Activated T-cell treated with anti-CD3 and anti-CD28 coated beads, Interleukin-2, amount 50 U/mL, for 72 hours (primary cell): ENCODE data around the gene RBM33. TPM values are rescaled to one million over a fixed set of nuclear protein-coding genes. Genes with fewer than 3 reads are reported as not detected.

Source experiments
- ATAC-seq, 2 donors: fragments of 150-1000 bp; cut with Tn5 transposase; replicated peaks in 1 of 2; 2 replicates each; pipeline ENCODE4 v1.10.0; 2021; ENCODE audit warnings: moderate library complexity in 2 of 2, mild to moderate bottlenecking in 1 of 2
- DNase-seq, 2 donors: peaks; one replicate each; pipeline ENCODE4 v3.0.0; 2021 to 2022; ENCODE audit warnings: mixed read lengths in 1 of 2
- H3K27ac Mint-ChIP-seq: one replicate; pipeline ENCODE4 v1.8.0; 2022; ENCODE audit warnings: mild to moderate bottlenecking, moderate library complexity, mixed read lengths
- H3K27me3 Mint-ChIP-seq: one replicate; pipeline ENCODE4 v1.8.0; 2022; ENCODE audit warnings: low read depth, mixed read lengths
- H3K36me3 Mint-ChIP-seq, 2 donors: one replicate each; pipeline ENCODE4 v1.8.0; 2022; ENCODE audit warnings: mixed read lengths in 2 of 2, mild to moderate bottlenecking in 1 of 2; ENCODE audit not compliant: insufficient read depth in 2 of 2
- H3K4me1 Mint-ChIP-seq: one replicate; pipeline ENCODE4 v1.8.0; 2022; ENCODE audit warnings: low read depth, mixed read lengths
- H3K4me3 Mint-ChIP-seq, 2 donors: one replicate each; pipeline ENCODE4 v1.8.0; 2022; ENCODE audit warnings: mild to moderate bottlenecking in 2 of 2, mixed read lengths in 2 of 2, moderate library complexity in 2 of 2
- H3K9me3 Mint-ChIP-seq, 2 donors: one replicate each; pipeline ENCODE4 v1.8.0; 2022; ENCODE audit warnings: mixed read lengths in 2 of 2
- total RNA-seq, 2 donors: library from RNA; stranded (reverse); gene quantifications; one replicate each; pipeline ENCODE4 v1.2.3, GENCODE V29; 2022

The RBM33 gene
- total RNA-seq, 2 donors from 2014 or later: 93.1 to 104 TPM

- Mint-ChIP-seq H3K36me3 (peaks cover 11 to 38% of the 10 kb centered on the region in 2 donors), H3K4me1 (no peaks in the 10 kb centered on the region), H3K4me3 (no peak overlapping the region), H3K27ac (no peak overlapping the region), H3K27me3 (peaks cover 42% of the 10 kb centered on the region), H3K9me3 (peaks cover 11 to 25% of the 10 kb centered on the region in 2 donors)
- no peak for ATAC-seq
- no peak for DNase-seq
Measured at GRCh38 chr7:155637155-155637554, 7.3 kb upstream of the RBM33 start.

GRCh38 chr7:155638366-155638765, 6.1 kb upstream of the RBM33 start:
- H3K4me1 Mint-ChIP-seq: peaks cover 2% of the 10 kb centered on the region
- no peak for ATAC-seq

GRCh38 chr7:155639958-155640520, 4.4 kb upstream of the RBM33 start:
- no peak overlapping the region for H3K27ac Mint-ChIP-seq
- H3K9me3 Mint-ChIP-seq: peaks cover 11 to 22% of the 10 kb centered on the region in 2 donors
- H3K36me3 Mint-ChIP-seq: peaks cover 15 to 46% of the 10 kb centered on the region in 2 donors
- peaks cover 7% of the 10 kb centered on the region for H3K4me1 Mint-ChIP-seq
- ATAC-seq: no peak
- H3K27me3 Mint-ChIP-seq: peaks cover 37% of the 10 kb centered on the region
- DNase-seq: no peak
- no peak overlapping the region for H3K4me3 Mint-ChIP-seq

More at GRCh38 chr7:155638366-155638765, 6.1 kb upstream of the RBM33 start:
- Mint-ChIP-seq H3K9me3 (peaks cover 11 to 24% of the 10 kb centered on the region in 2 donors), H3K27ac (no peak overlapping the region), H3K27me3 (peaks cover 42% of the 10 kb centered on the region), H3K4me3 (no peak overlapping the region), H3K36me3 (peaks cover 12 to 38% of the 10 kb centered on the region in 2 donors)
- no peak for DNase-seq

GRCh38 chr7:155640629-155641028, 3.8 kb upstream of the RBM33 start:
- Mint-ChIP-seq H3K4me3 (no peak overlapping the region), H3K27me3 (peaks cover 37% of the 10 kb centered on the region), H3K4me1 (peaks cover 12% of the 10 kb centered on the region), H3K27ac (no peak overlapping the region), H3K36me3 (peaks cover 15 to 48% of the 10 kb centered on the region in 2 donors), H3K9me3 (peaks cover 11 to 22% of the 10 kb centered on the region in 2 donors)
- ATAC-seq: no peak
- no peak for DNase-seq

- peak overlapping the region; percentile 98 for H3K27ac Mint-ChIP-seq
- DNase-seq: no peak
- peaks cover 3 to 9% of the 10 kb centered on the region in 2 donors for H3K9me3 Mint-ChIP-seq
- H3K4me1 Mint-ChIP-seq: peaks cover 42% of the 10 kb centered on the region
- H3K36me3 Mint-ChIP-seq: peaks cover 24 to 47% of the 10 kb centered on the region in 2 donors
- ATAC-seq: no peak
- H3K27me3 Mint-ChIP-seq: peaks cover 6% of the 10 kb centered on the region
- H3K4me3 Mint-ChIP-seq: peak overlapping the region; percentile 87 to 98
Measured at GRCh38 chr7:155643804-155644177, 670 bp upstream of the RBM33 start.

- ATAC-seq: peak; percentile 16 to 42
- Mint-ChIP-seq H3K9me3 (peaks cover 9% of the 10 kb centered on the region in 2 donors), H3K4me1 (peaks cover 54% of the 10 kb centered on the region), H3K27me3 (no peaks in the 10 kb centered on the region), H3K36me3 (peaks cover 31 to 52% of the 10 kb centered on the region in 2 donors), H3K4me3 (peak overlapping the region; percentile 87 to 98), H3K27ac (peak overlapping the region; percentile 96)
- DNase-seq: peak in 1 of 2 donors; percentile 40
Measured at GRCh38 chr7:155644971-155645509, 579 bp downstream of the RBM33 start.

- Mint-ChIP-seq H3K9me3 (peaks cover 9% of the 10 kb centered on the region in 2 donors), H3K27ac (peak overlapping the region; percentile 96), H3K36me3 (peaks cover 29 to 53% of the 10 kb centered on the region in 2 donors), H3K4me1 (peaks cover 57% of the 10 kb centered on the region), H3K4me3 (peak overlapping the region; percentile 87 to 98), H3K27me3 (no peaks in the 10 kb centered on the region)
- ATAC-seq (no peak), DNase-seq (no peak)
Measured at GRCh38 chr7:155645662-155646061, 1.2 kb downstream of the RBM33 start.

- Mint-ChIP-seq H3K9me3 (peaks cover 9% of the 10 kb centered on the region in 2 donors), H3K36me3 (peaks cover 26 to 45% of the 10 kb centered on the region in 2 donors), H3K4me3 (peak overlapping the region; percentile 87 to 98), H3K27ac (peak overlapping the region; percentile 96), H3K4me1 (peaks cover 64% of the 10 kb centered on the region), H3K27me3 (no peaks in the 10 kb centered on the region)
- DNase-seq: no peak
- ATAC-seq: no peak
Measured at GRCh38 chr7:155646669-155647068, 2.2 kb downstream of the RBM33 start.

GRCh38 chr7:155647302-155647701, 2.8 kb downstream of the RBM33 start:
- Mint-ChIP-seq H3K9me3 (peaks cover 9% of the 10 kb centered on the region in 2 donors), H3K27me3 (no peaks in the 10 kb centered on the region), H3K4me1 (peaks cover 71% of the 10 kb centered on the region), H3K36me3 (peaks cover 26 to 45% of the 10 kb centered on the region in 2 donors), H3K4me3 (peak overlapping the region in 1 of 2 donors; percentile 9), H3K27ac (no peak overlapping the region)
- ATAC-seq: no peak
- DNase-seq: no peak

GRCh38 chr7:155647734-155648133, 3.3 kb downstream of the RBM33 start:
- peaks cover 26 to 45% of the 10 kb centered on the region in 2 donors for H3K36me3 Mint-ChIP-seq
- peaks cover 9% of the 10 kb centered on the region in 2 donors for H3K9me3 Mint-ChIP-seq
- no peak for ATAC-seq
- no peak overlapping the region for H3K27ac Mint-ChIP-seq
- no peaks in the 10 kb centered on the region for H3K27me3 Mint-ChIP-seq
- peaks cover 75% of the 10 kb centered on the region for H3K4me1 Mint-ChIP-seq
- no peak for DNase-seq
- peak overlapping the region in 1 of 2 donors; percentile 9 for H3K4me3 Mint-ChIP-seq

GRCh38 chr7:155648752-155649339, 4.4 kb downstream of the RBM33 start:
- DNase-seq (no peak), ATAC-seq (no peak)
- H3K4me3 Mint-ChIP-seq: peak overlapping the region in 1 of 2 donors; percentile 1
- peaks cover 79% of the 10 kb centered on the region for H3K4me1 Mint-ChIP-seq
- peaks cover 23 to 40% of the 10 kb centered on the region in 2 donors for H3K36me3 Mint-ChIP-seq
- H3K9me3 Mint-ChIP-seq: peaks cover 9% of the 10 kb centered on the region in 2 donors
- H3K27me3 Mint-ChIP-seq: no peaks in the 10 kb centered on the region
- H3K27ac Mint-ChIP-seq: peak overlapping the region; percentile 39

- peaks cover 21 to 38% of the 10 kb centered on the region in 2 donors for H3K36me3 Mint-ChIP-seq
Measured at GRCh38 chr7:155649588-155649987, 5.1 kb downstream of the RBM33 start.

More at GRCh38 chr7:155649588-155649987, 5.1 kb downstream of the RBM33 start:
- peaks cover 87% of the 10 kb centered on the region for H3K4me1 Mint-ChIP-seq
- ATAC-seq (no peak), DNase-seq (no peak)
- H3K9me3 Mint-ChIP-seq: peaks cover 9% of the 10 kb centered on the region in 2 donors
- H3K27me3 Mint-ChIP-seq: no peaks in the 10 kb centered on the region
- H3K4me3 Mint-ChIP-seq: peak overlapping the region; percentile 9 to 36
- H3K27ac Mint-ChIP-seq: no peak overlapping the region
